ENCODE data around the gene RSPO4.

Gene RSPO4

DNA sequence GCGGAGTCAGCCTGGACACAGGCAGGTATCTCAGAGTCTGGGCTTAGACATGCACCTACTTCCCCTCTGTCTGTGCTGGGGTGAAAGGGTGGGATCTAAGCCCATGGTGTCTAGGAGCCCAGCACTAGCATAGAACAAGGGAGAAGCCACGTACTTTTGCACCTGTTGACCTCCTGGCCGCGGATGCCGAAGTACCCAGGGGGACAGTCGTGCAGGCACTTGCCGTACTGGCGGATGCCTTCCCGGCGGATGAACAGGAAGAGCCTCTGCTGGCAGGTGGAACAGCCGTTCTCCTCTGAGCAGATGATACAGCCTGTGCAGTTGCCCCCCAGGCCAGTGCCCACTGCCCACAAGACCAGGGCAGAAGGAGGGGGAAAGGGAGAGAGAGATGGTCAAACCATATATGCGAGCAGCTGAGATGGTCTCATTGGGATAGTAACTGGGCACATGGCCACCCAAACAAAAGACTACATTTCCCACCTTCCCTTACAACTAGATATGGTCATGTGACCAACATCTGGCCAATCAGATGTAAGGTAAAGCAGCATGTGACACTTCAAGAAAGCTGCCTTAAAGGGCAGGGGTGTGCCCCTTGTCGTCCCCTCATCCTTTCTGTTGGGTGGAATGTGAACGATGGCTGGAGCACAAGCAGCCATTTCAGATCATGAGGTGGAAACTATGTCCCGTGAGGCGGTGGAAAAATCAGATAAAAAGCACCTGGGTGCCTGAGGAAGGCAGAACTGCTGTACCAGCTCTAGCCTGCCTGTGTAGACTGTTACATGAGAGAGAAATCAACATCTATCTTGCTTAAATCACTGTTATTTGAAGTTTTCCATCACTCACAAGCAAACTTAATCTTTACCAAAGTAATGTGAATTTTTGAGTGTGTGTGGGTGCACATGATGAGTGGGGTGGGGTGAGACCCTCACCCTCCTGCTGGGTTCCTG, 34.0 kb downstream of the RSPO4 start:
- DNase-seq = no peak

DNA sequence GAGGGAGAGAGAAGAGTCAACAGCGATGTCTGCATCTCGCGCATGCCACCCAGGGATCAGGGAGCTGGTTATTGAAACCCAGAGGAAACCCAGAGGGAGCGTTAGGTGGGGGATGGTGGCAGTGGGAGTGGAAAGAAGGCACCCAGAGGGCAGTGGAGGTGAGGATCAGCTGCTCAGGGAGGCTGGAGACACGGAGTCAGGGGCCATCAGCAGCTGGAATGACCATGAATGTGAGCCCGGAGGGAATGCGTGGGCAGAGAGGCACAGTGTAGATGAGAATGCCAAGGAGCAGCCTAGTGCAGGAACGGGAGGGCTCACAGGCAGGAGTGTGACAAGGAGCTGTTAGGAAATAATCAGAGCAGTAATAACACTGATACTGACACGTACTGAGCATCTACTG, 36.2 kb downstream of the RSPO4 start:
- no peak for DNase-seq

DNA sequence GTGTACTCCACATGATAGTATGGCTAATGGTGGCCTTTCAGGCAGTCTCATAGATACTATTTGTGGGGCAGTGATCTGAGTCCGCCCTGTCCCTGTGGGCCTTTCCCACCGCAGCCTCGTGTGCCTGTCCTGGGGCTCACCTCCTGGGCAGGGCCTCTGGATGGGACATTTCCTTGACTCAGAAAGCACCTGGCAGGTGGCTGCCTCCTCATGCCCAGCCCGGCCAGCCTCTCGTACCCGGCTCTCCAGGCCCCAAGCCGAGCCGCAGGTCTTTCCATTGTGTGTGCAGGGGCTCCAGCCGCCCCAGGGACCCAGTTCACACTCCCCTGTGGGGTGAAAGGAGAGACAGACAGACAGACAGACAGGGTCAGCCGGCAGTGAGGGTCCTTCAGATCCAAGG, 38.3 kb downstream of the RSPO4 start:
- no peak for DNase-seq

- no peak for DNase-seq
Observed at GRCh38 chr20:962683-963082, 39.4 kb downstream of the RSPO4 start.

DNA sequence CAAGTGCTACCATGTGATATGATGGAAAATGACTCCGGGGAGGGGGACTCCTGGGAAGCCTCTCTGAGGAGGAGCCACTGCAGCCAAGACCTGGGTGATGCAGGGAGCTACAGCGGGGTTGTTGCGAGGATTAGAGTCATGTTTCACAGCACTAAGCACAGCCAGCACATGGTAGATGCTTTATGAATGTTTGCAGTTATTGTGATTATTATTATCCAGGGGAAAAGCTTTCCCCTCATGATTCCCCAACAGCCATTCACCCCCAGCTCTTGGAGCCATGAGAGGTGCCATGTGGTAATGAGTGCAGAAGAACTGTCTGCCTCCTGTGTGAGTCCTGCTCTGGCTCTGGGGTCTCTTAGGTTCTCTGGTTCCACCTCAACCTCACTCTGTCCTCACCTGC, 39.9 kb downstream of the RSPO4 start:
- DNase-seq = no peak

- no peak for DNase-seq
Observed at GRCh38 chr20:961768-962167, 40.3 kb downstream of the RSPO4 start.

DNA sequence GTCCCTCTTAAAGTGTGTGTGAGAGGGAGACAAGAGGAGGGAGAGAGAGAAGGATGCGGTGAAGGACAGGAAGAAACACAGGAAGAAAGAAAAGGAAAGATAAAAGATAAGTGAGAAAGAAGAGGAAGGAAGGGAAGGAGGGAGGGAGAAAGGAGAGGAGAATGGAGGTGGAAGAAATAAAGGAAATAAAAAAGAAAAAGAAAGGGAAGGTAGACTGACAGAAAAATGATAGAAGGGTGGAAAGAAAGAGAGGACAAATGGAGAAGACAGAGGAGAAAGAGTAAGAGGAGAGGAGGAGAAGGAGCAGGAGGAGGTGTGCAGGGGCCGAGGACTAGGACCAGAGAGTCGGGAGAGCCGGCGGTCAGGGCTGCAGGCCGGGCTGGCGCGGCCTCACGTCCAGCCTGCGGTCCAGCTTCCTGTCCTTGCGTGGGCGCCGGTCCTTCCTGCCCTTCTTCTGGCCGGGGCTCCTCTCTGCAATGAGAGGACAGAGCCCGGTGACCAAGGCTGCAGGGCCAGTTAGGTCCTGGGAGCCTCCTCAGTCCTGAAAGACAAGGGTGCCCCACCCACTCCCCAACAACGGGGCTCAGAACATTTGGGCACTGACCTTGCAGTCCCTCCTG, 42.0 kb downstream of the RSPO4 start:
- DNase-seq = no peak

GRCh38 chr20:958936-959815, 42.9 kb downstream of the RSPO4 start:
- no peak for DNase-seq

DNA sequence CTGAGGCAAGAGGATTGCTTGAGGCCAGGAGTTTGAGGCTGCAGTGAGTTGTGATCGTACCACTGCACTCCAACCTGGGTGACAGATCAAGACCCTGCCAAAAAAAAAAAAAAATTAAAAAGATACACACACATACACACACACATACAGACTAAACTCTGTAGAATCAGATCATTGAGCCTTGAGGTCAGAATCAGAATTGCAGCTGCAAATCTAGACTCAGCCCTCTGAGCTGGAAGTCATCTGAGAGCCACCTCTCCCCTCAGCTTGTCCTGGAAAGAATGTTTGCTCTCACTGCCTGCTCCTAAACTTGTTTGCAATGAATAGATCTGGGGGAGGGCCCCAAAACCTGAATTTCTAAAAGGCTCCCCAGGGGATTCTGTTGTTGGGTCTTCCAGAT, 44.6 kb downstream of the RSPO4 start:
- DNase-seq = no peak

- peak; percentile 77 for DNase-seq
Observed at GRCh38 chr20:956330-956951, 45.7 kb downstream of the RSPO4 start.

DNA sequence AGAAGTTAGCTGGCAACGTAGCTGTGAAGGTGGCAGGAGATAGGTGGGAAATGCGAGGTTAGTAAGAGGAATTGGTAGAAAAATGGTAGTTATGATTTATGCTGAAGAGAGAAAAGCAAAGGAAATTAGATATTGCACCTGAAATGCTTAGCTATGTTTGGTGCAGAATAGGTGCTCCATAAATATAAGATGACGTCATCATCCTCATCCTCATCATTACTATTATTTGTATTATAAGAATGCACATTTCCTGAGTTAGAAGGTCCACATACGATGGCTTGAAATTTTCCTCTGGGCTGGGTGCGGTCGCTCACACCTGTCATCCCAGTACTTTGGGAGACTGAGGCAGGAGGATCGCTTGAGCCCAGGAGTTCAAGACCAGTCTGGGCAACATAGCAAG, 46.5 kb downstream of the RSPO4 start:
- DNase-seq = no peak

GRCh38 chr20:955111-955510, 47.0 kb downstream of the RSPO4 start:
- DNase-seq = no peak

DNA sequence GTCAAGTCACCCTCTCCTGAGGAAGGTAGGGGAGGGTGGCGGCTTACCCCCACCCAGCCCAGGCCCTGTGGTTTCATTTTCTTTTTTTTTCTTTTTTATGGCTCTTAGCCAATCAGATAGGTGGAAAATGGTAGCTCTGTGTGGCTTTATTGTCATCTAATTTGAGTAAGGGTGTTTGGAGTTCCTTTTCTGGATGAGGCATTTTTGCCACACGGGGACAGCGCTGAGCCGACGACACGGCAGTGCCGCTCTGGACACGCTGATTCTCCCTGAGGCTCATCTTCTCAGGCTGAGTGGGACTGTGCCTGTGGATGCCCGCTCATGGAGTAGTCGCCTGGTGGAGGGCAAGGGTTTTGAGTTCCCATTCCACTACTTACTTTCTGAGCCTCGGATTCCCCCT, 48.4 kb downstream of the RSPO4 start:
- no peak for DNase-seq

GRCh38 chr20:952196-952795, 49.8 kb downstream of the RSPO4 start:
- no peak for DNase-seq

DNA sequence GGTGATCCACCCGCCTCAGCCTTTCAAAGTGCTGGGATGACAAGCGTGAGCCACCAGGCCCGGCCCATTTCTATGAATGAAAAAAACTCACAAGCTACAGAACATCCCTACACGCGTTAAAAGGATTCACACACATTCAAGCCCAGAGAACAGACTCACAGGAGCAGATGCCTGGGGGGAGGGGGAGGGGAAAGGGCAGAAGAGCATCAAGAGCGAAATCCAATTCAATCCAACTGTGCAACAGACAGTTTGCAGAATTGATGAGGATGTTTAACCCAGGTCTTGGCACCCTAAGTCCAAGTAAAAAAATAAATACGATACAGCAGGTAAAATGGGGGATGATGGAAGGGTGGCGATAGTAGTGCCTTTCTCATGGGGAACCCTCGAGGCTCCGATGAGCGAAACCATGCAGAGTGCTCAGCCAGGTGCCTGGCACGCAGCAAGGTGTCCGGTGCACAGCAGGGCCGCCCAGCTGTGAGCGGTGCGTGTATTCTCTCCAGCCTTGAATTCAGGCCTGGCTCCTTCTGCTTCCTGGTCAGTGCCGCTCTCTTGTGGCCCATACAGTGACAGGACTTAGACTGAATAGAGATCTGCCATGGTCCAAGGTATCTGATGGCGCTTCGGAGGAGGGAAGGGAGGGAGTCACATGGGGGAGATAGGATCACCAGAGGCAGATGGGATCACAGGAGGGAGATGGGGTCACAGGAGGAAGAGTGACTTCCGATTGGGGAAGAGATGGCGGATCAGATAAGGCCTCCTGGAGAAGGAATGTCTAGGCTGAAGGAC, 50.5 kb downstream of the RSPO4 start:
- DNase-seq = no peak

GRCh38 chr20:949717-950116, 52.4 kb downstream of the RSPO4 start:
- DNase-seq = no peak

- DNase-seq = no peak
Observed at GRCh38 chr20:946826-947225, 55.3 kb downstream of the RSPO4 start.

DNA sequence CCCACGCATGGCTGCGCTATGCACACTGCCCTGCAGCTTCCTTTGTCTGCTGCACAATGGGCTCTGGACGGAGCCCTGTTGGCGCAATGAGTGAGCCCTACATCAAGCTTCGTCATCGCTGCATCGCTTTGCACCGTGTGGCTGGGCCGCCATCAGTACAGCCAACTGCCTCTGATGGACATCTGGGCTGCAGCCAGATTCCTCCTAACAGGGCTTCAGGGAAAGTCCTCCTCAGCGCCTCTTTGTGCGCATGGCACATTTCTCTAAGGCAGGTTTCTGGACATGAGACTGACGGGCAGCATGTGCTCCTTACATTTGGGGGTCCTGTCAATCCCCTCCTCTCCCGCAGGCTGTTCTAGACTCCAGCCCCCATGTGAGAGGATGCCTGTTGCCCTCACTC, 56.3 kb downstream of the RSPO4 start:
- no peak for DNase-seq

DNA sequence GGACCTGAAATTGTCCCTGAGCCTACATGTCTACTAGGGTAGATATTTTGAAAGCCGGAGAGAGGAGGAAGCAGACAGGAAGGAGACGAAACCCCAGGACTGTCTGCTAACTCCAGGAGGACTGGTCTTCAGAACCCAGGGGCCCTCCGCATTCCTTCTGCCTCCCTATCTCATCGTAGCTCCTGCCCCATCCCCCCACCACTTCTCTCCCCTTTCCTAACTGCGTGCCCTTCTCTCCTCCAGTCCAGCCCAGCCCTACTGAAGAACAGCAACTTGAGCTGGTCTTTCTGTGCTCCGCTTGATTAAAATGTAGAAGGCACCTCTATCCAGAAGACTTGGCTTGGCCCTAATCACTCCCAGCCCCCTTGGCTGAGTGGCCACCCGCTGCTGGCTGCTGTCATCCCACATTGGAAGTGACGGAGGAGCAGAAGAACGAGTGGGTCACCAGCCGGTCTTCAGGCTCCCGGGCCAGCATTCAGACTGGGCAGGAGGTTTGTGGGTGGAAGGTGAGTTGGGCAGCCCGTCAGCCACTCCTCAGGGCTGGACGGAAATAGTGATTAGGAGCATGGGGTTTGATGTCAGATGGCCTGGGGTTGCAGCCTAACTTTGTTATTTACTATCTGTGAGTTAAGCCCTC, 57.2 kb downstream of the RSPO4 start:
- DNase-seq = no peak

DNA sequence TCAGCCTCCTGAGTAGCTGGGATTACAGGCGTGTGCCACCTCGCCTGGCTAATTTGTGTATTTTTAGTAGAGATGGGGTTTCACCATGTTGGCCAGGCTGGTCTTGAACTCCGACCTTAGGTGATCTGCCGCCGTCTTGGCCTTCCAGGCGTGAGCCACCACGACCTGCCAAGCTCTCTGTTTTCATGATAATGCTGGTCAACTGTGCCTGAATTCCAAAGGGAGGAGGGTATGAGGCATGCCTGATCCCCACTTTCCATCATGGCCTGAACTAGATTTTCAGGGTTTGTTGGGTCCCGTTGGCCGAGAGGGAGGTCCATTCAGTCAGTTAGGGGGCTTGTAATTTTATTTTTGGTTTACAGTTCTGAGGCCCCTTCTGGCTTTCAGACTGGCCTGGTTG, 58.0 kb downstream of the RSPO4 start:
- no peak for DNase-seq

DNA sequence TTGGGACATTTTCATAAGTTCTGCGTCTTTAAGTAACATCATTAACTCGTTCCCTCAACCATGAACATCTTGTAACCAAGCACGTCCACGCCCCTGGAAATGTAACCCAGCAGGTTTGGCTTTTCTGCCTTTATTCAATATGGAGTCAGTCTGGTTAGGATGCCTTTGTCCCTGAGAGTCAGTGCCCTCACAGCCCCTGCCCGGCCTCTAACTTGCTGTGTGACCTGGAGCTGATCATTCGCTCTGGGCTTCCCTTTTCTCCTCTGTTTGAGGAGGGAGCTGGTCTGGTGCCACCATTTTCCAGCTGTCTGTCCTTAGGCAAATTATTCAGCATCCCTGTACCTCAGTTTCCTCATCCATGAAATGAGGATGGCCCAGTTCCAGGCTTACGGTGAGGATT, 59.5 kb downstream of the RSPO4 start:
- DNase-seq = no peak

Data from stimulated activated CD4-positive, alpha-beta T cell treated with anti-CD3 and anti-CD28 coated beads, Interleukin-4, amount 100 ng/mL, for 24 hours (primary cell).